Endothelial cell (in vitro differentiated cells): ENCODE measurements around the gene GPRIN1. TPM values are rescaled to one million over a fixed set of nuclear protein-coding genes. Genes with fewer than 3 reads are reported as not detected.

ENCODE experiments used
- DNase-seq: peaks from one replicate; pipeline ENCODE4 v3.0.0; 2021; ENCODE audit warnings: low spot score
- H3K27ac Mint-ChIP-seq: one replicate; pipeline ENCODE4 v1.8.0; 2021; ENCODE audit warnings: mixed read lengths, inconsistent platforms; ENCODE audit not compliant: unreplicated experiment
- H3K27me3 Mint-ChIP-seq: one replicate; pipeline ENCODE4 v1.8.0; 2021; ENCODE audit warnings: mild to moderate bottlenecking, moderate library complexity, mixed read lengths, inconsistent platforms; ENCODE audit not compliant: unreplicated experiment
- H3K36me3 Mint-ChIP-seq: one replicate; pipeline ENCODE4 v1.8.0; 2021; ENCODE audit warnings: mild to moderate bottlenecking, low read depth, mixed read lengths, inconsistent platforms; ENCODE audit not compliant: unreplicated experiment
- H3K4me1 Mint-ChIP-seq: one replicate; pipeline ENCODE4 v1.8.0; 2021; ENCODE audit warnings: mild to moderate bottlenecking, mixed read lengths, inconsistent platforms; ENCODE audit not compliant: unreplicated experiment
- H3K4me3 Mint-ChIP-seq: one replicate; pipeline ENCODE4 v1.8.0; 2021; ENCODE audit warnings: mild to moderate bottlenecking, mixed read lengths, inconsistent platforms; ENCODE audit not compliant: unreplicated experiment
- H3K9me3 Mint-ChIP-seq: one replicate; pipeline ENCODE4 v1.8.0; 2021; ENCODE audit warnings: mixed read lengths, inconsistent platforms; ENCODE audit not compliant: unreplicated experiment
- total RNA-seq: library from RNA; stranded (reverse); fragmentation: NEBNext Ultra II Directional; extraction: Animal tissue kit (Norgen Biotek cat#: 25700); gene quantifications from one replicate; pipeline ENCODE4 v1.2.1, GENCODE V29; 2021; ENCODE audit not compliant: unreplicated experiment
- TF ChIP-seq, protein P1 (sequence below): fragments of 200-600 bp; sonication (generic); IDR thresholded peaks from one replicate; pipeline ENCODE4 v1.5.0; 2021; ENCODE audit warnings: antibody characterized with exemption; ENCODE audit not compliant: unreplicated experiment

Gene GPRIN1
- total RNA-seq, 1 donor from 2014 or later: 3.9 TPM

DNA sequence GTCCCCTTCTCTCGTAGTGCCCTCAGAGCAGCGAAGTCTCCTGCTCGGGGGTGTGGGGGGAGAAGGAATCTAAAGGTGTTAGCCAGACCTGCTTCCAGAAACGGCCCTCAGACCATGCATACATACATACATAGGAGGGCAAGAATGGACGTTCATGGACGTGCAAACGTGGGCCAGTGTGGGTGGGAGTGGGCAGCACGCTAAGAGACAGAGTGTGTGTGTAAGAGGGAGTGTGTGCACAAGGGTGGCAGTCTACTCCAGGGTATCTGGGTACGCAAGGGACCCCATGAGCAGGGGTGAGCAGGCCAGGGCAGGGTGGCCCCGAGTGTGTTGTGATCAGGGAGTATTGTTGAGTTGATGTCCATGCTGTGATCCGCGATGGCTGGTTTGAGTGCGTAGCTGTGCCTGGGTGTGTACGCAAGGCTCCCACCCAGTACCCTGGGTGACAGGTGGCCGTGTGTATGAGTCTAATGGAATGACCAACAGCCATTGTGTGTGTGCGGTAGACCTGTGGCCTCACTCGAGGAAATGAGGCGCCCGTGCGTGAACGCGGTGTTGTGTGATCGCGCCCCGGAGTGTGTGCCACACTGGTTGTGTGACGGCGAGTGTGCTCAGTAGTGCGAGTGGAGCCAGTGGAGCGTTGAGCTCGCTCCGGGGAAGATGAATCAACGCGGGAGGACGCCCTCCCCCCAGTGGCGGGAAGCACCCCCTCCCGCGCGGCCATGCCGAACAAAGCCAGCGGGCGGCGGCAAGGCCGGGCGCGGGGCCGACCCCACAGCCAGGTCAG lies 826 bp downstream of the GPRIN1 start:
- Mint-ChIP-seq H3K27me3 (peaks cover 15% of the 10 kb centered on the region), H3K4me3 (peak overlapping the region; percentile 90), H3K9me3 (no peaks in the 10 kb centered on the region), H3K36me3 (peaks cover 4% of the 10 kb centered on the region), H3K27ac (peak overlapping the region; percentile 11), H3K4me1 (peaks cover 21% of the 10 kb centered on the region)
- DNase-seq: no peak
- TF ChIP-seq, protein P1, sequence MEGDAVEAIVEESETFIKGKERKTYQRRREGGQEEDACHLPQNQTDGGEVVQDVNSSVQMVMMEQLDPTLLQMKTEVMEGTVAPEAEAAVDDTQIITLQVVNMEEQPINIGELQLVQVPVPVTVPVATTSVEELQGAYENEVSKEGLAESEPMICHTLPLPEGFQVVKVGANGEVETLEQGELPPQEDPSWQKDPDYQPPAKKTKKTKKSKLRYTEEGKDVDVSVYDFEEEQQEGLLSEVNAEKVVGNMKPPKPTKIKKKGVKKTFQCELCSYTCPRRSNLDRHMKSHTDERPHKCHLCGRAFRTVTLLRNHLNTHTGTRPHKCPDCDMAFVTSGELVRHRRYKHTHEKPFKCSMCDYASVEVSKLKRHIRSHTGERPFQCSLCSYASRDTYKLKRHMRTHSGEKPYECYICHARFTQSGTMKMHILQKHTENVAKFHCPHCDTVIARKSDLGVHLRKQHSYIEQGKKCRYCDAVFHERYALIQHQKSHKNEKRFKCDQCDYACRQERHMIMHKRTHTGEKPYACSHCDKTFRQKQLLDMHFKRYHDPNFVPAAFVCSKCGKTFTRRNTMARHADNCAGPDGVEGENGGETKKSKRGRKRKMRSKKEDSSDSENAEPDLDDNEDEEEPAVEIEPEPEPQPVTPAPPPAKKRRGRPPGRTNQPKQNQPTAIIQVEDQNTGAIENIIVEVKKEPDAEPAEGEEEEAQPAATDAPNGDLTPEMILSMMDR: no peak

DNA sequence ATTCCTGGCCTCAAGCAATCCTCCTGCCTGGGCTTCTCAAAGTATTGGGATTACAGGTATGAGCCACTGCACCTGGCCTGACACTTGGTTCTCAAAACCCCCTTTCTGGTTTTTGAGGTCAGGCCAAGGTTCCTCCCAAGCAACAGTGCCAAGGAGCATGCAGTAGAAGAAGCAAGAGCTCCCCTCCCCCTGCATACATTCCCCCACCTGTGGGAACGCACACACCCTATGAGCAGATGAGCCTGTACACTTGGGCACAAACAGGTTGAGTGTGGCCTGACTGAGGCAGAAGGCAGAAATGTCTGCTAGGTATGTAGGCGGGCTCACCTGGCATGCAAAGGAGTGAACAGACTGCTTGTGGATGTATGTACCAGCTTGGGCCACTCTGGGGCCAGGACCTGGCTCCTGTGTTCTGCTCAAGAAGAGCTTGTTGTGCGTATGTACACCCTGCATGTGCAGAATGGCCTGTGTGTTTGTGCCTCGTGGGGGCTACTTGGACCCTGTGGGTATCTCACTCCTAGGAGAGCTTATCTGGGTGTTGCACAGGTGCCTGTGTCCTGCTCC lies 1.7 kb downstream of the GPRIN1 start:
- H3K27me3 Mint-ChIP-seq: peaks cover 15% of the 10 kb centered on the region
- DNase-seq: no peak
- H3K27ac Mint-ChIP-seq: no peak overlapping the region
- TF ChIP-seq, protein P1: no peak
- H3K4me1 Mint-ChIP-seq: peaks cover 23% of the 10 kb centered on the region
- H3K9me3 Mint-ChIP-seq: no peaks in the 10 kb centered on the region
- peaks cover 4% of the 10 kb centered on the region for H3K36me3 Mint-ChIP-seq
- H3K4me3 Mint-ChIP-seq: no peak overlapping the region

DNA sequence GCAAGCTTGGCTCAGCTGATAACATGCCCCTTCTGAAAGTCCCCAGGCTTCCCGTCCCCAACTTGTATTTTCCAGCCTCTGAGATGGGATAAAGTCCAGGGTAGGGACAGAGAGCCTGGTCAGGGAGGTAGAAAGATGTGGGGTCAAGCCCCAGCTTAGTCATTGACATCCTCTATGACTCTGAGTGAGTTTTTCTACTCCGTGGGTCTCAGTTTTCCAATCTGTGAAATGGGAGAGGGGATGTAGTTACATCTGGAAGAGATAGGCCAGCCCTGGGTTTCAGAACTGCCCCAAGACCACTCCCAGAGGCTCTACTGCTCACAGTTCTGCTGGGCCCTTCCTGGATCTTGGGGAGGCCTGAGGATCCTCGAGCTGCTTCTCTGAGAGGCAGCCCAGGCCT lies 3.1 kb downstream of the GPRIN1 start:
- DNase-seq: no peak
- no peak overlapping the region for H3K27ac Mint-ChIP-seq
- TF ChIP-seq, protein P1: no peak
- H3K27me3 Mint-ChIP-seq: peaks cover 9% of the 10 kb centered on the region
- no peak overlapping the region for H3K4me3 Mint-ChIP-seq
- peaks cover 4% of the 10 kb centered on the region for H3K36me3 Mint-ChIP-seq
- peaks cover 15% of the 10 kb centered on the region for H3K4me1 Mint-ChIP-seq
- H3K9me3 Mint-ChIP-seq: no peaks in the 10 kb centered on the region

DNA sequence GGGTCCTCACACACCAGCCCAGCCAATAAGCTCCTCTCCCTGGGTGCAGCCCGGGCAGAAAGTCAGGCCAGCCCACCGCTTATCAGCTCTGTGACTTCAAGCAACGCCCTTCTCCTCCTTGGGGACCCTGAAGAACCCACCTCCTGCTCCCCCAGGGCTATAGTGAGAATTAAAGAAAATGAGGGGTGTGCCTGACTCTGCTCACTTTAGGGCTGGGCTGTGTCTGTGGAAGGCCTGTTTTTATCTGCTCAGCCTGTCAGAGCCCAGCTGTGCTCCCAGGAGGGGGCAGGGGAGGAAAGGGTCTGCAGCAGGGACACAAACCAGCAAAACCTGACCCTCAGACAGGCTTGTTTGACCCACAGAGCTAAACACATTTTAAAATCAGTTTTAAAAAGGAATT lies 3.9 kb downstream of the GPRIN1 start:
- TF ChIP-seq, protein P1: no peak
- Mint-ChIP-seq H3K4me3 (no peak overlapping the region), H3K9me3 (no peaks in the 10 kb centered on the region), H3K36me3 (peaks cover 4% of the 10 kb centered on the region), H3K27ac (no peak overlapping the region), H3K27me3 (peaks cover 9% of the 10 kb centered on the region), H3K4me1 (peaks cover 10% of the 10 kb centered on the region)
- DNase-seq: no peak

DNA sequence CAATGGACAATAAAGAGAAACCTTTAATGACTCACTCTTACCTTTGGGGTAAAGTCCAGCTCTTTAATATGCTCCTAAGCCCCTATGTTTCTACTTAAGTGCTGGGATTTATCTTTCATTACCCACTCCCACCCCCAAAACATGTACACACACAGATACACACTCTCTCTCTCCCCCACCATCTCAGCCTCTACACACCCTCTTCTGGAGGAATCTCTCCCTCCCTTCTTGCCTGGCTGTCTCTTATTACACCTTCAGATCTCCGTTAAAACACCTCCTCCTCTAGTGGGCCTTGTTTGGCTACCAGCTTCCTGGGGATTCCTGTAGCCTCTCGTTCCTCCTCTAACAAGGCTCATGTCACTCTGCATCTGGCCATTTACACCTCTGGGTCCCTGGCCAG lies 6.9 kb downstream of the GPRIN1 start:
- TF ChIP-seq, protein P1: no peak
- Mint-ChIP-seq H3K4me3 (no peak overlapping the region), H3K27me3 (peaks cover 10% of the 10 kb centered on the region), H3K4me1 (peaks cover 3% of the 10 kb centered on the region), H3K36me3 (peaks cover 6% of the 10 kb centered on the region), H3K9me3 (no peaks in the 10 kb centered on the region), H3K27ac (no peak overlapping the region)
- DNase-seq: no peak
